WTC11 (cell line): Measurements from ENCODE around the gene C3orf70.

ENCODE experiments used
- CTCF ChIP-seq: fragments of 200-600 bp; IDR thresholded peaks from 2 replicates; pipeline ENCODE4 v1.8.0; 2022; ENCODE audit warnings: antibody characterized with exemption
- SOX15 ChIP-seq: fragments of 250-450 bp; sonication (Bioruptor Pico); IDR thresholded peaks from 2 replicates; pipeline ENCODE4 v1.9.0; 2021; ENCODE audit warnings: mild to moderate bottlenecking
- ZBTB21 ChIP-seq: sonication (generic); formaldehyde crosslinking; IDR thresholded peaks from 2 replicates; pipeline ENCODE4 v1.8.1; 2023; ENCODE audit warnings: mild to moderate bottlenecking, missing genetic modification reagents, borderline replicate concordance

- TF ChIP-seq ZBTB21 (CRISPR knock-in tag), result no peak
- TF ChIP-seq CTCF, result no peak
- TF ChIP-seq SOX15 (CRISPR knock-in tag), result no peak
Observed at GRCh38 chr3:185030399-185030798, 122.5 kb downstream of the C3orf70 start.
